Measurements from ENCODE around the gene ADCY10.

The ADCY10 gene

DNA sequence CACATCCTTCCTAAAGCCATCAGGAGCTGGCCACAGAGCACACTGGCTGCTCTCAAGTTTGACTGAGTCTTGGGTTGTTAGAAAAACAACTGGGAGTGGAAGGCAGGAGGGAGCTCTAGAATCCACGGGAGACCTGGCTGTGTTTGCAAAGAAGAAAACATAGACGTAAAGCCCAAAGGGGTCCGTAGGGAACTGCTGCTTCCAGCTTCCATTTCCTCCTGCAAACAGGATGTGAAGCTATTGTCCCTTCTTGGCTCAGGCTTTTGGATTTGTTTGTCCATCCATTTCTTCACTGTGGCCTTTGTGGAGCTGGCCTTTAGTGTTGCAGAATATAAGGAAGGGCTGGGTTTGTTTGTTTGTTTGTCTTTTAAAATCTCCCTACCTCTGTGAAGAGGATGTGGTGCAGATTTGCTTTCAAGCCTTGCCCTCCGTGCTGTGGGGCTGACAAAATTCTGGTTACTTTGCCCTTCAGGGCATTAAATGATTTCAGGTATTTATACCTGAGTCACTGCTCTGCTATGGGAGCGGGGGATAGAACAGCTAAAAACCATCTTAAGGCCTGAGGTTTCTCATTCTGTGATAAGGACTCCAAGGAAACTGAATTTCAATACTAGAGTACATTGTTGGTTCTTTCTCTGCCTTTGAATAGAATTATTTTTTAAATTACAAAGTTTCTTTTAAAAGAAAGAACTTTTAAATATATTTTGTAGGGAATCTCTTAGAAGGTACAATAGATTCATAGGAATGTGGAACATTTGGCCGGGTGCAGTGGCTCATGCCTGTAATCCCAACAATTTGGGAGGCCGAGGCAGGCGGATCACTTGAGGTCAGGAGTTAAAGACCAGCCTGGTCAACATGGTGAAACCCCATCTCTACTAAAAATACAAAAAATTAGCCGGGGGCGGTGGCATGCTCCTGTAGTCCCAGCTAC, 117.9 kb downstream of the ADCY10 start:
- Histone ChIP-seq H3K4me3 (ENCODE audit: low read depth, low read length) (no peak overlapping the region), H3K36me3 (replicated peaks) (peaks cover 1% of the 10 kb centered on the region), H3K27me3 (replicated peaks) (no peaks in the 10 kb centered on the region), H3K27ac (peak overlapping the region; percentile 91)
- in situ Hi-C loops (cut with HindIII; ENCODE audit: low pct_ligation_motif_present, low sequenced_read_pairs): no loop called here
- TF ChIP-seq, protein P1, sequence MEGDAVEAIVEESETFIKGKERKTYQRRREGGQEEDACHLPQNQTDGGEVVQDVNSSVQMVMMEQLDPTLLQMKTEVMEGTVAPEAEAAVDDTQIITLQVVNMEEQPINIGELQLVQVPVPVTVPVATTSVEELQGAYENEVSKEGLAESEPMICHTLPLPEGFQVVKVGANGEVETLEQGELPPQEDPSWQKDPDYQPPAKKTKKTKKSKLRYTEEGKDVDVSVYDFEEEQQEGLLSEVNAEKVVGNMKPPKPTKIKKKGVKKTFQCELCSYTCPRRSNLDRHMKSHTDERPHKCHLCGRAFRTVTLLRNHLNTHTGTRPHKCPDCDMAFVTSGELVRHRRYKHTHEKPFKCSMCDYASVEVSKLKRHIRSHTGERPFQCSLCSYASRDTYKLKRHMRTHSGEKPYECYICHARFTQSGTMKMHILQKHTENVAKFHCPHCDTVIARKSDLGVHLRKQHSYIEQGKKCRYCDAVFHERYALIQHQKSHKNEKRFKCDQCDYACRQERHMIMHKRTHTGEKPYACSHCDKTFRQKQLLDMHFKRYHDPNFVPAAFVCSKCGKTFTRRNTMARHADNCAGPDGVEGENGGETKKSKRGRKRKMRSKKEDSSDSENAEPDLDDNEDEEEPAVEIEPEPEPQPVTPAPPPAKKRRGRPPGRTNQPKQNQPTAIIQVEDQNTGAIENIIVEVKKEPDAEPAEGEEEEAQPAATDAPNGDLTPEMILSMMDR (IDR thresholded peaks at IDR 0.05; ENCODE audit: low read depth, low read length, missing control alignments): no peak
- no peak for DNase-seq

DNA sequence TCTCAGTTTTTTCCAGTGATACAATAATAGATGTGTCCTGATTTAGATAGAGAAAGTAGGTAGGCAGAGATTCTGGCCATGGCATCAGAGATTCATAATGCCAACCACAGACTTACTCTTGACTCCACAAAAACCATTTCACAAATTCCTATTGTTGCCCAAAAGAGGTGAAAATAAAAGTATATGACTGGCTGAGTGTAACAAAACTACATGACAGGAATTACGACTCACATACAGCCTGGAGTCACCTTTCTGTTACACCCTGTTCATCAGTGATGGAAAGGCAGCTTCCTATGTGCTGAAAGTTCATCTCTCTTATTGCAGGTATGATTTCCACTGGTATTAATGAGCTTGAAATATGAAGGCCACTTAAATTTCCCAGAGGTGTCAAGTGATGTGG, 119.9 kb downstream of the ADCY10 start:
- no peak overlapping the region for H3K27ac ChIP-seq
- H3K4me3 ChIP-seq (ENCODE audit: low read depth, low read length): no peak overlapping the region
- in situ Hi-C loops (cut with HindIII; ENCODE audit: low pct_ligation_motif_present, low sequenced_read_pairs): no loop called here
- TF ChIP-seq, protein P1 (IDR thresholded peaks at IDR 0.05; ENCODE audit: low read depth, low read length, missing control alignments): no peak
- no peak for DNase-seq
- H3K27me3 ChIP-seq (replicated peaks): no peaks in the 10 kb centered on the region
- H3K36me3 ChIP-seq (replicated peaks): peaks cover 10% of the 10 kb centered on the region

DNA sequence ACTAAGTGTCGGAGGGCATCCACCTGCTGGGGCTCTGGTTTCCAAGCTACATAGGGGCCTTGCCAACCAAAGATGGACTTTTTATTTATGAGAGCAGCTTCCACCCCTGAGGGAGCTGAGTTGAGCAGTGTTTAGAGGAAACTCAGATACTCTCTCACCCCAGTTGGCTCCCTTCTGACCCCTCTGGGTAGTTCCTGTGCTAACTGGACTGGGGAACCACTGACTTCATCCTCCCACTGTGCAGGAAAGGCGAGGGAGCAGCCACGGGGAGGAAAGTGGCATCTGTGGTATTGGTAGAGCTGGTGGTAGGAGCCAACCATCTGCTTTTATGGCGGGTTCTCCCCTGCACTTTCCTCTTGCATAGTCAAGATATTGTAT, 121.8 kb downstream of the ADCY10 start:
- TF ChIP-seq, protein P1 (IDR thresholded peaks at IDR 0.05; ENCODE audit: low read depth, low read length, missing control alignments): no peak
- no peak for DNase-seq
- H3K27ac ChIP-seq: no peak overlapping the region
- H3K36me3 ChIP-seq (replicated peaks): peaks cover 21% of the 10 kb centered on the region
- in situ Hi-C loops (cut with HindIII; ENCODE audit: low pct_ligation_motif_present, low sequenced_read_pairs): no loop called here
- no peak overlapping the region for H3K4me3 ChIP-seq (ENCODE audit: low read depth, low read length)
- no peaks in the 10 kb centered on the region for H3K27me3 ChIP-seq (replicated peaks)

DNA sequence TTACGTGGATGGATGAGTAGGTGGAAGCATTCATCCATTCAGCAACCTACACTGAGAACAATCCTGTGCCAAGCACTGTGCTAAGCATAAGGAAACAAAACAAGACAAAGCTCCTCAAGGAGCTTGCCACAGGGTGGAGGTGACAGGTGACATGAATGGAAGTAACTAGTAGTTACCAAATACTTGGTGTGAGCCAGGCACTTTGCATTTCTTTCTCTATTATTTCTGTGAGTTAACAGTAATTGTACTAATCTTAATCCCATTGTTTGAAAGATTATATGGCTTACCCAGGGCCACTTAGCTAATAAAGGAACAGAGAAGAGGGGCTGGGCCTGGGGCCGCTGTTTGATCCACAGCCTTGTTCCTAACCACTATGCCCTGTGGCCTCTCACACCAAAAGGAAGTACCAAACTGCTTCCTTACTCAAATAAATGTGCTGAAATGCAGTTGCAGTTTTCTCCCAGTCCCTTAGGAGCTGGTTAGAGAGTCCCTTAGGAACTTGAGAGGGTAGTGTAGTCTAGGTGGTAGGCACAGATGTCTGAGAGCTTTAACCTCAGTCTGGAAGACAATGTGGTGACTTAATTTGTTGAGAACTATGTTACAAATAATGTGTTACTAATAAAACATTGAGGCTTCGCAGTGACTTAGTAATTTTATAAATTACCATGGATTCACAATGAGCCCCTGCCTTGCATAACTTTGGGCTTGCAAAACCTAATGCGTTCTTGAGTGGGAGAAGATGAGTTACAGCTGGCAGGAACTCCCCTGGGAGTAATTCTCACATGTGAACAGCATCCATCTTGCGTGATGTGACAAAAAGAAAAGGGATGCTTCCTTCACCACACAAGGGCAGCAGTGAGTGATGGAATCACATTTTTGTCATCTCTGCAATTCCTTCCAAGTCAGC, 122.4 kb downstream of the ADCY10 start:
- no peak overlapping the region for H3K4me3 ChIP-seq (ENCODE audit: low read depth, low read length)
- no peak overlapping the region for H3K27ac ChIP-seq
- DNase-seq: peak; percentile 45
- H3K36me3 ChIP-seq (replicated peaks): peaks cover 24% of the 10 kb centered on the region
- no peaks in the 10 kb centered on the region for H3K27me3 ChIP-seq (replicated peaks)
- in situ Hi-C loops (cut with HindIII; ENCODE audit: low pct_ligation_motif_present, low sequenced_read_pairs): no loop called here
- TF ChIP-seq, protein P1 (IDR thresholded peaks at IDR 0.05; ENCODE audit: low read depth, low read length, missing control alignments): no peak

DNA sequence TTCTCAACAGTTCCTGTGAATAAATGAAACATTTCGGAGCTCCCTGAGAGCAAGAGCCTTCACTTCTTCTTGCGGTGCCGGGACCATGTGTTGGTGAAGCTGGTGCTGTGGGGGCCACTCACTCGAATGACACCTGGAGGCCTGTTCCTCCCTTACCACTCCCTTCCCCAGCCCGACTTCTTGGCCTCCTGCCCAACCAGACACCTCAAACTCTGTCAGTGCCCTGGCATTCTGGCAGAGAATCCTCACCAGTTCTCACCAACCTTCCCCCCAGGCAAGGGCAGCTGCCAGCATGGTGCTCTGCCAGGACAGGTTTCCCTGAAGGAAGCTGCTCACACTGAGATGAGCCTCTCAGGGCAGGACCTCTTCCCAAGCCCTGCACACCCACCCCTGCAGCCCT, 123.8 kb downstream of the ADCY10 start:
- TF ChIP-seq, protein P1 (IDR thresholded peaks at IDR 0.05; ENCODE audit: low read depth, low read length, missing control alignments): no peak
- Histone ChIP-seq H3K36me3 (replicated peaks) (peaks cover 25% of the 10 kb centered on the region), H3K27ac (no peak overlapping the region), H3K27me3 (replicated peaks) (no peaks in the 10 kb centered on the region), H3K4me3 (ENCODE audit: low read depth, low read length) (no peak overlapping the region)
- DNase-seq: no peak
- in situ Hi-C loops (cut with HindIII; ENCODE audit: low pct_ligation_motif_present, low sequenced_read_pairs): no loop called here

Measured in brain microvascular endothelial cell (primary cell).